Stimulated activated CD8-positive, alpha-beta memory T cell treated with anti-CD3 and anti-CD28 coated beads, Interleukin-7, amount 100 ng/mL, for 24 hours (primary cell): Measurements from ENCODE around the gene RPS3.

Experiments
- DNase-seq: peaks from one replicate; pipeline ENCODE4 v3.0.0-alpha.2; 2020; ENCODE audit warnings: low read depth

The RPS3 gene

GRCh38 chr11:75420224-75421034, 21.1 kb downstream of the RPS3 start:
- no peak for DNase-seq

- no peak for DNase-seq
Observed at GRCh38 chr11:75421035-75421602, 21.8 kb downstream of the RPS3 start.

- no peak for DNase-seq
Observed at GRCh38 chr11:75421902-75422247, 22.6 kb downstream of the RPS3 start.

GRCh38 chr11:75422248-75423231, 23.2 kb downstream of the RPS3 start:
- no peak for DNase-seq

- DNase-seq: no peak
Observed at GRCh38 chr11:75423721-75424120, 24.4 kb downstream of the RPS3 start.

- no peak for DNase-seq
Observed at GRCh38 chr11:75424396-75424795, 25.1 kb downstream of the RPS3 start.

- no peak for DNase-seq
Observed at GRCh38 chr11:75425422-75425821, 26.1 kb downstream of the RPS3 start.

- no peak for DNase-seq
Observed at GRCh38 chr11:75426720-75427086, 27.4 kb downstream of the RPS3 start.

- no peak for DNase-seq
Observed at GRCh38 chr11:75427181-75427580, 27.9 kb downstream of the RPS3 start.

- DNase-seq: peak; percentile 61
Observed at GRCh38 chr11:75428281-75428724, 29.0 kb downstream of the RPS3 start.

- no peak for DNase-seq
Observed at GRCh38 chr11:75428989-75429640, 29.8 kb downstream of the RPS3 start.

- DNase-seq: no peak
Observed at GRCh38 chr11:75429641-75429901, 30.3 kb downstream of the RPS3 start.

GRCh38 chr11:75429902-75430713, 30.8 kb downstream of the RPS3 start:
- DNase-seq: no peak

- DNase-seq: no peak
Observed at GRCh38 chr11:75430714-75431532, 31.6 kb downstream of the RPS3 start.

- DNase-seq: no peak
Observed at GRCh38 chr11:75431533-75432525, 32.5 kb downstream of the RPS3 start.

- no peak for DNase-seq
Observed at GRCh38 chr11:75432911-75433321, 33.6 kb downstream of the RPS3 start, which contains the start of gene KLHL35. Gene KLHL35 (minus strand): TSS chr11:75433203. CDS start chr11:75430629, 2,574 bp downstream.

GRCh38 chr11:75433443-75433842, 34.1 kb downstream of the RPS3 start:
- no peak for DNase-seq

- DNase-seq: no peak
Observed at GRCh38 chr11:75434051-75434450, 34.7 kb downstream of the RPS3 start.

- no peak for DNase-seq
Observed at GRCh38 chr11:75434886-75435570, 35.7 kb downstream of the RPS3 start.
